Astrocyte of the cerebellum (primary cell): ENCODE results near the gene BCKDK.
A peak's percentile ranks its signal among the peaks of the same experiment; 100 is the strongest.

Source experiments
- DNase-seq: peaks from one replicate; pipeline ENCODE4 v3.0.0-alpha.2; 2011; ENCODE audit warnings: low read depth
- H3K4me3 ChIP-seq: 2 replicates; pipeline ENCODE4 v1.5.1; 2011; ENCODE audit warnings: mild to moderate bottlenecking, low read depth, low read length, moderate library complexity
- CTCF ChIP-seq: IDR thresholded peaks from 2 replicates; pipeline ENCODE4 v1.5.1; 2012; ENCODE audit warnings: low read length, low read depth, moderate library complexity, mild to moderate bottlenecking; ENCODE audit errors: missing control alignments
- in situ Hi-C: cut with HindIII; loops from 2 replicates; pipeline ENCODE4 v1.10.0; 2017; ENCODE audit warnings: low sequenced_read_pairs

The BCKDK gene

DNA sequence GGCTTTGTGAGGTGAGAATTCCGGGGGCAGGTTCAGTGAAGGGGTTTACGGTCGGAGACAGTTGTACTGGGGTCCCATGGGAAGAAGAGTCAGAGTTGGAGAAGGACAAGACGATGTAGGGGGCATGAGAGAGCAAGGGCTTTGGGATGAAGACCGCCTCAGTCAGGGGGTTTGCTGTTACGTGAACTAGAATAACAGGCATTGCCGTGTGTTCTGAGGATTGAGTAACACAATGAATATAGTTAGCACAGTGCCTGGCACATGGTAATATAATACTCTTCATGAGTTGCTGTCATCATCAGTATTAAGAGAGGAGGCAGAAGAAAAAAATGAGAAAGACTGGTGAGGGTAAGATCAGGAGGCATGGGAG lies 33.4 kb upstream of the BCKDK start:
- no peak for TF ChIP-seq CTCF
- peak overlapping the region; percentile 85 for H3K4me3 ChIP-seq
- in situ Hi-C loops = loop anchor here (25.0 kb wide), 1 partner anchor 137 kb away; the partner anchor contains the start of gene ORAI3
- DNase-seq = no peak

- H3K4me3 ChIP-seq = no peak overlapping the region
- no peak for TF ChIP-seq CTCF
- no peak for DNase-seq
- in situ Hi-C loops = no loop called here
Observed at GRCh38 chr16:31076319-31076718, 31.9 kb upstream of the BCKDK start.

DNA sequence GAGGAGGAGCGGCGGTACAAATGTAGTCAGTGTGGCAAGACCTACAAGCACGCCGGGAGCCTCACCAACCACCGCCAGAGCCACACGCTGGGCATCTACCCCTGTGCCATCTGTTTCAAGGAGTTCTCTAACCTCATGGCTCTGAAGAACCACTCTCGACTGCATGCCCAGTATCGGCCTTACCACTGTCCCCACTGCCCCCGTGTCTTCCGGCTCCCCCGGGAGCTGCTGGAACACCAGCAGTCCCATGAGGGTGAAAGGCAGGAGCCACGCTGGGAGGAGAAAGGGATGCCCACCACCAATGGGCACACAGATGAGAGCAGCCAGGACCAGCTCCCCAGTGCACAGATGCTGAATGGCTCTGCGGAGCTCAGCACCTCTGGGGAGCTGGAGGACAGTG lies 31.2 kb upstream of the BCKDK start:
- no peak for TF ChIP-seq CTCF
- H3K4me3 ChIP-seq = no peak overlapping the region
- in situ Hi-C loops = no loop called here
- no peak for DNase-seq

DNA sequence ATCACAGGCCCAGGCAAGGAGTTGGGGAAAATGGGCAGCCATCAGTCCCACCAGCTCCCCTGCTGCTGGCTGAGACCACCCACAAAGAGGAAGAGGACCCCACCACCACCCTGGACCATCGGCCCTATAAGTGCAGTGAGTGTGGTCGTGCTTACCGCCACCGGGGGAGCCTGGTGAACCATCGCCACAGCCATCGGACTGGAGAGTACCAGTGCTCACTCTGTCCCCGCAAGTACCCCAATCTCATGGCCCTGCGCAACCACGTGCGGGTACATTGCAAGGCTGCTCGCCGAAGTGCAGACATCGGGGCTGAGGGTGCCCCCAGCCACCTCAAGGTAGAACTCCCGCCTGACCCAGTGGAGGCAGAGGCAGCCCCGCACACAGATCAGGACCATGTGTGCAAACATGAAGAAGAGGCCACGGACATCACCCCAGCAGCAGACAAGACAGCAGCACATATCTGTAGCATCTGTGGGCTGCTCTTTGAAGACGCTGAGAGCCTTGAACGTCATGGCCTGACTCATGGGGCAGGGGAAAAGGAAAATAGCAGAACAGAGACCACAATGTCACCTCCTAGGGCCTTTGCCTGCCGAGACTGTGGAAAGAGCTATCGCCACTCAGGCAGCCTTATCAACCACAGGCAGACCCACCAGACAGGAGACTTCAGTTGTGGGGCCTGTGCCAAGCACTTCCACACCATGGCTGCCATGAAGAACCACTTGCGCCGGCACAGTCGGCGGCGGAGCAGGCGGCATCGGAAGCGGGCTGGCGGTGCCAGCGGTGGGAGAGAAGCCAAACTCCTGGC lies 30.4 kb upstream of the BCKDK start:
- DNase-seq = no peak
- peak; percentile 3 for TF ChIP-seq CTCF
- in situ Hi-C loops = no loop called here
- no peak overlapping the region for H3K4me3 ChIP-seq

- DNase-seq = no peak
- TF ChIP-seq CTCF = no peak
- in situ Hi-C loops = no loop called here
- H3K4me3 ChIP-seq = no peak overlapping the region
Observed at GRCh38 chr16:31078597-31079341, 29.4 kb upstream of the BCKDK start.

- no peak for TF ChIP-seq CTCF
- DNase-seq = no peak
- H3K4me3 ChIP-seq = no peak overlapping the region
- in situ Hi-C loops = no loop called here
Observed at GRCh38 chr16:31079342-31079944, 28.7 kb upstream of the BCKDK start.
